Endodermal cell (in vitro differentiated cells): ENCODE results near the gene TRUB1. TPM values are rescaled to one million over a fixed set of nuclear protein-coding genes. Genes with fewer than 3 reads are reported as not detected.

Experiments
- DNase-seq: peaks from one replicate; pipeline ENCODE4 v3.0.0-alpha.2; 2017
- H3K27ac ChIP-seq: 2 replicates; pipeline ENCODE4 v1.5.1; 2013; ENCODE audit warnings: mild to moderate bottlenecking, low read depth, low read length, moderate library complexity
- H3K27me3 ChIP-seq: 2 replicates; pipeline ENCODE4 v1.6.1; 2013; ENCODE audit warnings: mild to moderate bottlenecking, low read length, moderate library complexity; ENCODE audit not compliant: insufficient read depth, control insufficient read depth, poor library complexity, severe bottlenecking
- H3K36me3 ChIP-seq: 2 replicates; pipeline ENCODE4 v1.7.0; 2013; ENCODE audit warnings: mild to moderate bottlenecking, low read length, moderate library complexity; ENCODE audit not compliant: control insufficient read depth, insufficient read depth
- H3K4me1 ChIP-seq: one replicate; pipeline ENCODE4 v1.7.0; 2013; ENCODE audit warnings: low read length; ENCODE audit not compliant: control insufficient read depth, insufficient read depth
- H3K4me3 ChIP-seq: 2 replicates; pipeline ENCODE4 v1.5.1; 2013; ENCODE audit warnings: mild to moderate bottlenecking, low read length, moderate library complexity
- H3K9ac ChIP-seq: 2 replicates; pipeline ENCODE4 v1.6.1; 2013; ENCODE audit warnings: mild to moderate bottlenecking, low read length, moderate library complexity; ENCODE audit not compliant: poor library complexity, severe bottlenecking; ENCODE audit errors: extremely low read depth
- H3K9me3 ChIP-seq: 2 replicates; pipeline ENCODE4 v1.6.1; 2013; ENCODE audit warnings: mild to moderate bottlenecking, low read length, moderate library complexity; ENCODE audit not compliant: control insufficient read depth
- H3K27ac Mint-ChIP-seq: 2 replicates; pipeline ENCODE4 v1.8.0; 2020; ENCODE audit warnings: mixed read lengths
- H3K27me3 Mint-ChIP-seq: 2 replicates; pipeline ENCODE4 v1.8.0; 2021; ENCODE audit warnings: mild to moderate bottlenecking, mixed read lengths; ENCODE audit not compliant: insufficient read depth
- H3K36me3 Mint-ChIP-seq: 2 replicates; pipeline ENCODE4 v1.8.0; 2020; ENCODE audit warnings: low read depth, mixed read lengths
- H3K4me1 Mint-ChIP-seq: 2 replicates; pipeline ENCODE4 v1.8.0; 2020; ENCODE audit warnings: mixed read lengths
- H3K4me3 Mint-ChIP-seq: 2 replicates; pipeline ENCODE4 v1.8.0; 2020; ENCODE audit warnings: mild to moderate bottlenecking, moderate library complexity, mixed read lengths
- H3K9me3 Mint-ChIP-seq: 2 replicates; pipeline ENCODE4 v1.8.0; 2020; ENCODE audit warnings: mild to moderate bottlenecking, mixed read lengths
- WGBS, 2 experiments: methylation state at CpG; one replicate each; pipeline versions ENCODE4 v1.1.5 to v1.1.7; 2013; ENCODE audit warnings: missing lambda C conversion rate in 2 of 2, mixed read lengths in 1 of 2; ENCODE audit not compliant: insufficient coverage in 1 of 2, insufficient read length in 1 of 2; 5-methylcytosine and 5-hydroxymethylcytosine counted together
- total RNA-seq, 2 donors: library from RNA; stranded (reverse); fragmentation: NEBNext Ultra II Directional in 1 of 2; extraction: Animal tissue kit (Norgen Biotek cat#: 25700) in 1 of 2; gene quantifications; 2 replicates in 1 of 2; 3 replicates in 1 of 2; pipeline ENCODE4 v1.2.1, GENCODE V29; 2021
- TF ChIP-seq, protein P1 (sequence below): fragments of 200-600 bp; sonication (generic); conservative IDR thresholded peaks from 2 replicates; pipeline ENCODE4 v1.5.0; 2021; ENCODE audit warnings: antibody characterized with exemption, mild to moderate bottlenecking

The TRUB1 gene
- total RNA-seq, 2 donors from 2014 or later: 18.5 to 18.8 TPM

- Histone ChIP-seq H3K4me1 (no peaks in the 10 kb centered on the region), H3K4me3 (no peak overlapping the region), H3K27me3 (no peaks in the 10 kb centered on the region), H3K9ac (no peak overlapping the region), H3K27ac (no peak overlapping the region), H3K9me3 (no peaks in the 10 kb centered on the region), H3K36me3 (no peaks in the 10 kb centered on the region)
- no peaks in the 10 kb centered on the region for H3K27me3 Mint-ChIP-seq
- H3K4me3 Mint-ChIP-seq: no peak overlapping the region
- H3K36me3 Mint-ChIP-seq: no peaks in the 10 kb centered on the region
- no peak for DNase-seq
- H3K4me1 Mint-ChIP-seq: no peaks in the 10 kb centered on the region
- WGBS, 2 experiments: 90% methylated on average over 3 of the region's 3 CpGs; no CpG with 5 or more reads in 1 of the 2 experiments
- H3K27ac Mint-ChIP-seq: no peak overlapping the region
- TF ChIP-seq, protein P1, sequence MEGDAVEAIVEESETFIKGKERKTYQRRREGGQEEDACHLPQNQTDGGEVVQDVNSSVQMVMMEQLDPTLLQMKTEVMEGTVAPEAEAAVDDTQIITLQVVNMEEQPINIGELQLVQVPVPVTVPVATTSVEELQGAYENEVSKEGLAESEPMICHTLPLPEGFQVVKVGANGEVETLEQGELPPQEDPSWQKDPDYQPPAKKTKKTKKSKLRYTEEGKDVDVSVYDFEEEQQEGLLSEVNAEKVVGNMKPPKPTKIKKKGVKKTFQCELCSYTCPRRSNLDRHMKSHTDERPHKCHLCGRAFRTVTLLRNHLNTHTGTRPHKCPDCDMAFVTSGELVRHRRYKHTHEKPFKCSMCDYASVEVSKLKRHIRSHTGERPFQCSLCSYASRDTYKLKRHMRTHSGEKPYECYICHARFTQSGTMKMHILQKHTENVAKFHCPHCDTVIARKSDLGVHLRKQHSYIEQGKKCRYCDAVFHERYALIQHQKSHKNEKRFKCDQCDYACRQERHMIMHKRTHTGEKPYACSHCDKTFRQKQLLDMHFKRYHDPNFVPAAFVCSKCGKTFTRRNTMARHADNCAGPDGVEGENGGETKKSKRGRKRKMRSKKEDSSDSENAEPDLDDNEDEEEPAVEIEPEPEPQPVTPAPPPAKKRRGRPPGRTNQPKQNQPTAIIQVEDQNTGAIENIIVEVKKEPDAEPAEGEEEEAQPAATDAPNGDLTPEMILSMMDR: no peak
- no peaks in the 10 kb centered on the region for H3K9me3 Mint-ChIP-seq
These were observed 12.1 kb upstream of the TRUB1 start for GRCh38 chr10:114925587-114926586.

- Mint-ChIP-seq H3K4me1 (no peaks in the 10 kb centered on the region), H3K27me3 (no peaks in the 10 kb centered on the region), H3K4me3 (no peak overlapping the region), H3K9me3 (peaks cover 11% of the 10 kb centered on the region), H3K36me3 (no peaks in the 10 kb centered on the region), H3K27ac (no peak overlapping the region)
- H3K4me3 ChIP-seq: no peak overlapping the region
- no peaks in the 10 kb centered on the region for H3K27me3 ChIP-seq
- peaks cover 12% of the 10 kb centered on the region for H3K9me3 ChIP-seq
- WGBS, 2 experiments: 86 to 100% methylated on average over 2 of the region's 2 CpGs
- no peaks in the 10 kb centered on the region for H3K36me3 ChIP-seq
- TF ChIP-seq, protein P1: no peak
- DNase-seq: no peak
- no peak overlapping the region for H3K27ac ChIP-seq
- H3K9ac ChIP-seq: no peak overlapping the region
- no peaks in the 10 kb centered on the region for H3K4me1 ChIP-seq
These were observed 9.2 kb upstream of the TRUB1 start for GRCh38 chr10:114928818-114929217.

DNA sequence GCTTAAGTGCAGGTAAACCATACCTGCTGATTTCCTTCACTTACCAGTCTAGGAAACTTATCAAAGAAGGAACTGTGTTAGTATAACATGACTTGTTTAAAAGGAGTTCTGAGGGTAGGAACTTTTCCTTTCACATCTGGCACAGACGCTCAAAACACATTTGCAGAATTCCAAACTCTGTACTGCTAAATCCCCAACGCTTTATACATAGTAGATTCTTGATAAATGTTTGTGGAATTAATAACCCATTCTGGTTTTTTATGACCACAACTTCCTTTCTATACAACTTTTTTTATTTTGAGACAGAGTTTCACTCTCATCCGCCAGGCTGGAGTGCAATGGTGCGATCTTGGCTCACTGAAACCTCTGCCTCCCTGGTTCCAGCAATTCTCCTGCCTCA is 7.7 kb upstream of the TRUB1 start:
- no peak overlapping the region for H3K9ac ChIP-seq
- no peak overlapping the region for H3K4me3 Mint-ChIP-seq
- no peaks in the 10 kb centered on the region for H3K36me3 Mint-ChIP-seq
- no peak overlapping the region for H3K4me3 ChIP-seq
- H3K27me3 ChIP-seq: no peaks in the 10 kb centered on the region
- H3K4me1 Mint-ChIP-seq: no peaks in the 10 kb centered on the region
- no peak overlapping the region for H3K27ac ChIP-seq
- H3K9me3 Mint-ChIP-seq: peaks cover 11% of the 10 kb centered on the region
- DNase-seq: no peak
- no peaks in the 10 kb centered on the region for H3K27me3 Mint-ChIP-seq
- TF ChIP-seq, protein P1: no peak
- no peaks in the 10 kb centered on the region for H3K4me1 ChIP-seq
- no peaks in the 10 kb centered on the region for H3K36me3 ChIP-seq
- H3K27ac Mint-ChIP-seq: no peak overlapping the region
- peaks cover 12% of the 10 kb centered on the region for H3K9me3 ChIP-seq
- WGBS, 2 experiments: 89 to 100% methylated on average over 2 of the region's 4 CpGs
